ENCODE measurements around the gene CNMD.

DNA sequence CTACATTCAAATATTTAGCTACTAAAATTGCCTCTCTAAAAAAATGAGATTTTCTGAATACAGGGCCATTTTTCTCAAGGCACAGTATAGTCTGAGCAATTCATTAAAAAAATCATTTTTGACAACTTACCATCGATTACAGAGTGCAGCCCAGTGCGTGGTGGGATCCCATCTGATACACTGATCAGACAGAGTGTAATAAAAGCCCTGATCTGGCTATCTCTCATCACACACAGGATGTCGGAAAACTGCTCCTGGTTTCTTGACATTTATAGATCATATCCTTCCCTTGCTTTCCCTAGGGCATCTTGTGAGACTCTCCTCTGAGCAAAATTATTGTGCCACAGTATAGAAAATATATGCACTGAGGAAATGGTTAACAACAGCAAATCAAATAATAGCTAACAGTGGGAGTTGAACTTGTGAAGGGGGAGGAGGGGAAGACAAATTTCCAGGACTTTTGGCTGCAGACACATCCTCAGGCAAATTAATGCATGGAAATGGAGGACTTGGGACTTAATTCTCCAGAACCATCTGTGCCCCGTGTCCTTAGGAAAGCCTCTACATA is 28.4 kb upstream of the CNMD start:
- TF ChIP-seq, protein P1, sequence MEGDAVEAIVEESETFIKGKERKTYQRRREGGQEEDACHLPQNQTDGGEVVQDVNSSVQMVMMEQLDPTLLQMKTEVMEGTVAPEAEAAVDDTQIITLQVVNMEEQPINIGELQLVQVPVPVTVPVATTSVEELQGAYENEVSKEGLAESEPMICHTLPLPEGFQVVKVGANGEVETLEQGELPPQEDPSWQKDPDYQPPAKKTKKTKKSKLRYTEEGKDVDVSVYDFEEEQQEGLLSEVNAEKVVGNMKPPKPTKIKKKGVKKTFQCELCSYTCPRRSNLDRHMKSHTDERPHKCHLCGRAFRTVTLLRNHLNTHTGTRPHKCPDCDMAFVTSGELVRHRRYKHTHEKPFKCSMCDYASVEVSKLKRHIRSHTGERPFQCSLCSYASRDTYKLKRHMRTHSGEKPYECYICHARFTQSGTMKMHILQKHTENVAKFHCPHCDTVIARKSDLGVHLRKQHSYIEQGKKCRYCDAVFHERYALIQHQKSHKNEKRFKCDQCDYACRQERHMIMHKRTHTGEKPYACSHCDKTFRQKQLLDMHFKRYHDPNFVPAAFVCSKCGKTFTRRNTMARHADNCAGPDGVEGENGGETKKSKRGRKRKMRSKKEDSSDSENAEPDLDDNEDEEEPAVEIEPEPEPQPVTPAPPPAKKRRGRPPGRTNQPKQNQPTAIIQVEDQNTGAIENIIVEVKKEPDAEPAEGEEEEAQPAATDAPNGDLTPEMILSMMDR (IDR thresholded peaks at IDR 0.05) = no peak
- TF ChIP-seq POLR2A (IDR thresholded peaks at IDR 0.05; ENCODE audit: low read depth) (no peak), POLR2AphosphoS5 (IDR thresholded peaks at IDR 0.05) (no peak)
